DND-41 (cell line): ENCODE measurements around the gene TOP2B.

Source experiments
- ATAC-seq: fragments of 200-7000 bp; cut with Tn5 transposase; 3 replicates; pipeline ENCODE4 v1.9.1; 2021; ENCODE audit warnings: low read depth; ENCODE audit not compliant: insufficient read depth
- DNase-seq: peaks from one replicate; pipeline ENCODE4 v3.0.0-alpha.2; 2020
- H2AFZ ChIP-seq: 2 replicates; pipeline ENCODE4 v1.6.0; 2012; ENCODE audit warnings: low read depth, low read length
- H3K27ac ChIP-seq: 2 replicates; pipeline ENCODE4 v1.5.1; 2012; ENCODE audit warnings: low read length, inconsistent platforms
- H3K27me3 ChIP-seq: fragments of 200-600 bp; sonication (generic); 2 replicates; pipeline ENCODE4 v1.6.0; 2012; ENCODE audit warnings: low read length, mild to moderate bottlenecking, inconsistent platforms; ENCODE audit not compliant: insufficient read depth, poor library complexity
- H3K36me3 ChIP-seq: 2 replicates; pipeline ENCODE4 v1.5.1; 2012; ENCODE audit warnings: low read length, inconsistent platforms; ENCODE audit not compliant: insufficient read depth
- H3K4me1 ChIP-seq: 2 replicates; pipeline ENCODE4 v1.5.1; 2012; ENCODE audit warnings: mild to moderate bottlenecking, low read length; ENCODE audit not compliant: insufficient read depth
- H3K4me2 ChIP-seq: 2 replicates; pipeline ENCODE4 v1.6.0; 2012; ENCODE audit warnings: mild to moderate bottlenecking, moderate library complexity, low read length, inconsistent platforms; ENCODE audit not compliant: insufficient read depth
- H3K4me3 ChIP-seq, 2 experiments: fragments of 200-600 bp in 1 of 2; shearing (Covaris generic) in 1 of 2; 2 replicates each; pipeline ENCODE4 v1.5.1; 2012 to 2016; ENCODE audit warnings: inconsistent platforms in 2 of 2, low read length in 2 of 2, mild to moderate bottlenecking in 2 of 2, low read depth in 1 of 2, moderate library complexity in 1 of 2
- H3K79me2 ChIP-seq: 2 replicates; pipeline ENCODE4 v1.6.0; 2012; ENCODE audit warnings: low read length, inconsistent platforms; ENCODE audit not compliant: insufficient read depth
- H3K9ac ChIP-seq: 2 replicates; pipeline ENCODE4 v1.6.0; 2012; ENCODE audit warnings: low read depth, mild to moderate bottlenecking, inconsistent platforms, low read length, moderate library complexity
- H3K9me3 ChIP-seq: 2 replicates; pipeline ENCODE4 v1.5.1; 2012; ENCODE audit warnings: low read length, moderate library complexity, mild to moderate bottlenecking, inconsistent platforms; ENCODE audit not compliant: insufficient read depth, severe bottlenecking
- H4K20me1 ChIP-seq: 2 replicates; pipeline ENCODE4 v1.6.0; 2012; ENCODE audit warnings: low read length; ENCODE audit not compliant: insufficient read depth
- EZH2 ChIP-seq: IDR thresholded peaks from 3 replicates; pipeline ENCODE4 v1.6.1; 2012; ENCODE audit warnings: borderline replicate concordance, low read depth, mild to moderate bottlenecking, moderate library complexity, low read length, inconsistent platforms; ENCODE audit not compliant: severe bottlenecking
- TF ChIP-seq, protein P1 (sequence below): IDR thresholded peaks from 2 replicates; pipeline ENCODE4 v1.5.1; 2012; ENCODE audit warnings: borderline replicate concordance, low read length, moderate library complexity, mild to moderate bottlenecking; ENCODE audit not compliant: poor library complexity, severe bottlenecking; ENCODE audit errors: extremely low read depth

TOP2B gene

DNA sequence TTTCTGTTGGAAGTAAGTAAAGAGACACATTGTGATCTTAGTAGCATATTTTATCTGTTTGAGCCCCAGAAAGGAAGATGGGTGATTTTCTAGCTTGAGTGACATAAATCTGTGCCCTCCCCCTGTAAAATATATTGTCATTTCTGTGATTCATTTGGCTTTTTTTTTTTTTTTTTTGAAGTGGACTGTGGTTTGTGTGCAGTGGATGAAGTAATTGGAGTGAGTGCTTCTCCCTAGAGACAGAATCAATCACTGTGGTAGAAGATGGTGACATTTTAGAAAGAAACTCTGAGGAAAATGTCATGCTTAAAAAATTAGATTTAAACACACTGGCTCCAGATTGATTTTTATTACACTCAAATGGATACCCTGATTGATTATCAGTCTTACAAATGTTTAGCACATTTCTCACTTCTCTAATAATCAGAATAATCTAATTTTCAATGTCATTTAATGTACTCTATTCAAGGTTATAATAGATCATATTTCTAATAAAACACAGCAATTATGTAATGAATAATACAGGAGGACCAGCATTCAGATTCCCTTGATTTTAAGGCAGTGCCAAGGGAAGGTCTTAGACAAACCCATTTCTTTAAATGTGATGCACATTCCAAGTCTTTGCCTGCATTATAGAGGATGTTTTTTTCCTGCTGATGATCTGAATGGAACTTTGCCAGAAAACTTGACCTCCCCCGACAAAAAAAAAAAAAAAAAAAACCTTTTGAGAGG is 116.6 kb downstream of the TOP2B start:
- no peaks in the 10 kb centered on the region for H3K4me1 ChIP-seq
- no peaks in the 10 kb centered on the region for H3K36me3 ChIP-seq
- no peak overlapping the region for H3K9ac ChIP-seq
- DNase-seq: no peak
- no peak for ATAC-seq
- H2AFZ ChIP-seq: no peak overlapping the region
- H3K9me3 ChIP-seq: no peaks in the 10 kb centered on the region
- no peaks in the 10 kb centered on the region for H4K20me1 ChIP-seq
- no peaks in the 10 kb centered on the region for H3K79me2 ChIP-seq
- H3K27me3 ChIP-seq: no peaks in the 10 kb centered on the region
- H3K4me3 ChIP-seq: no peak overlapping the region
- no peak overlapping the region for H3K27ac ChIP-seq
- TF ChIP-seq EZH2: no peak
- TF ChIP-seq, protein P1, sequence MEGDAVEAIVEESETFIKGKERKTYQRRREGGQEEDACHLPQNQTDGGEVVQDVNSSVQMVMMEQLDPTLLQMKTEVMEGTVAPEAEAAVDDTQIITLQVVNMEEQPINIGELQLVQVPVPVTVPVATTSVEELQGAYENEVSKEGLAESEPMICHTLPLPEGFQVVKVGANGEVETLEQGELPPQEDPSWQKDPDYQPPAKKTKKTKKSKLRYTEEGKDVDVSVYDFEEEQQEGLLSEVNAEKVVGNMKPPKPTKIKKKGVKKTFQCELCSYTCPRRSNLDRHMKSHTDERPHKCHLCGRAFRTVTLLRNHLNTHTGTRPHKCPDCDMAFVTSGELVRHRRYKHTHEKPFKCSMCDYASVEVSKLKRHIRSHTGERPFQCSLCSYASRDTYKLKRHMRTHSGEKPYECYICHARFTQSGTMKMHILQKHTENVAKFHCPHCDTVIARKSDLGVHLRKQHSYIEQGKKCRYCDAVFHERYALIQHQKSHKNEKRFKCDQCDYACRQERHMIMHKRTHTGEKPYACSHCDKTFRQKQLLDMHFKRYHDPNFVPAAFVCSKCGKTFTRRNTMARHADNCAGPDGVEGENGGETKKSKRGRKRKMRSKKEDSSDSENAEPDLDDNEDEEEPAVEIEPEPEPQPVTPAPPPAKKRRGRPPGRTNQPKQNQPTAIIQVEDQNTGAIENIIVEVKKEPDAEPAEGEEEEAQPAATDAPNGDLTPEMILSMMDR: no peak
- no peak overlapping the region for H3K4me2 ChIP-seq
